WTC11 (cell line): Measurements from ENCODE around the gene FHOD3.

Experiments used
- ELF4 ChIP-seq: sonication (generic); formaldehyde crosslinking; IDR thresholded peaks from 2 replicates; pipeline ENCODE4 v1.8.1; 2022; ENCODE audit warnings: low read depth, mild to moderate bottlenecking, moderate library complexity, missing genetic modification reagents
- ETV6 ChIP-seq: sonication (generic); formaldehyde crosslinking; IDR thresholded peaks from 2 replicates; pipeline ENCODE4 v1.8.1; 2022; ENCODE audit warnings: mild to moderate bottlenecking, missing genetic modification reagents
- FOXJ3 ChIP-seq: sonication (generic); formaldehyde crosslinking; IDR thresholded peaks from 2 replicates; pipeline ENCODE4 v1.9.0; 2021; ENCODE audit warnings: missing genetic modification reagents, mild to moderate bottlenecking, borderline replicate concordance
- NR2C2 ChIP-seq: sonication (generic); formaldehyde crosslinking; IDR thresholded peaks from 2 replicates; pipeline ENCODE4 v1.8.0; 2022; ENCODE audit warnings: mild to moderate bottlenecking, missing genetic modification reagents
- SP1 ChIP-seq: sonication (generic); formaldehyde crosslinking; conservative IDR thresholded peaks from 2 replicates; pipeline ENCODE4 v1.8.1; 2022; ENCODE audit warnings: missing genetic modification reagents
- TCF7 ChIP-seq: sonication (generic); formaldehyde crosslinking; IDR thresholded peaks from 2 replicates; pipeline ENCODE4 v1.8.0; 2022; ENCODE audit warnings: mild to moderate bottlenecking, low read depth, missing genetic modification reagents, moderate library complexity
- TEAD1 ChIP-seq: sonication (generic); formaldehyde crosslinking; IDR thresholded peaks from 2 replicates; pipeline ENCODE4 v1.8.0; 2022; ENCODE audit warnings: mild to moderate bottlenecking, missing genetic modification reagents
- TP53 ChIP-seq: sonication (generic); formaldehyde crosslinking; IDR thresholded peaks from 2 replicates; pipeline ENCODE4 v1.8.1; 2023; ENCODE audit warnings: mild to moderate bottlenecking, missing genetic modification reagents
- TF ChIP-seq, protein P1 (sequence below): fragments of 200-600 bp; IDR thresholded peaks from 2 replicates; pipeline ENCODE4 v1.8.0; 2022; ENCODE audit warnings: antibody characterized with exemption
- TF ChIP-seq, protein P2 (sequence below): sonication (generic); formaldehyde crosslinking; IDR thresholded peaks from 2 replicates; pipeline ENCODE4 v1.8.1; 2023; ENCODE audit warnings: mild to moderate bottlenecking, missing genetic modification reagents, moderate library complexity

DNA sequence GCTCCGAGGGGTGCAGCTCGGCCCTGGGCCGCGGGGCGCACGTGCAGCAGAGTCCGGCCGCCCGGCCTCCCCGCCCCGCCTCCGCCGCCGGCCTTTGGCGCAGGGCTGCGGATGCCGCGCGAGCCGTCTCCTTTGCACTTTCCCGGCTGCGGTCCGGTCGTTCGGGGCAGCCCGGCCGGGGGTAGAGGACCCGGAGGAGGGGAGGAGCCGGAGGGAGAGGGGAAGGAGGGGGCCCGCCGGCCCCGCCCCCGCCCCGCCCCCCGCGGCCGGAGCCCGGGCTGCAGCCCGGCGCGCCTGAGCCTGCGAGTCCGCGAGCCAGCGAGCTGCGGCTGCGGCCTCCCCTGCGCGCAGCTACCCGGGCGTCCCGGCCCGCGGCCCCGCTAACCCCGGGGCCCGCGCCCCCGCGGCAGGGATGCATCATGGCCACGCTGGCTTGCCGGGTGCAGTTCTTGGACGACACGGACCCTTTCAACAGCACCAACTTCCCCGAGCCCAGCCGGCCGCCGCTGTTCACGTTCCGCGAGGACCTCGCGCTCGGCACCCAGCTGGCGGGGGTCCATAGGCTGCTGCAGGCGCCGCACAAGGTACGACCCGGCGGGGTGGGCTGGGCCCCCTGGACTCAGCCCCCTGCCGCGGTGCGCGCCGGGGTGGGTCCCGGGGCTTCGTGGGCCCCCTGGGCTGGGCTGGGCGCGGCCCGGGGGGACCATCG lies at the start of gene FHOD3:
- TF ChIP-seq, protein P1, sequence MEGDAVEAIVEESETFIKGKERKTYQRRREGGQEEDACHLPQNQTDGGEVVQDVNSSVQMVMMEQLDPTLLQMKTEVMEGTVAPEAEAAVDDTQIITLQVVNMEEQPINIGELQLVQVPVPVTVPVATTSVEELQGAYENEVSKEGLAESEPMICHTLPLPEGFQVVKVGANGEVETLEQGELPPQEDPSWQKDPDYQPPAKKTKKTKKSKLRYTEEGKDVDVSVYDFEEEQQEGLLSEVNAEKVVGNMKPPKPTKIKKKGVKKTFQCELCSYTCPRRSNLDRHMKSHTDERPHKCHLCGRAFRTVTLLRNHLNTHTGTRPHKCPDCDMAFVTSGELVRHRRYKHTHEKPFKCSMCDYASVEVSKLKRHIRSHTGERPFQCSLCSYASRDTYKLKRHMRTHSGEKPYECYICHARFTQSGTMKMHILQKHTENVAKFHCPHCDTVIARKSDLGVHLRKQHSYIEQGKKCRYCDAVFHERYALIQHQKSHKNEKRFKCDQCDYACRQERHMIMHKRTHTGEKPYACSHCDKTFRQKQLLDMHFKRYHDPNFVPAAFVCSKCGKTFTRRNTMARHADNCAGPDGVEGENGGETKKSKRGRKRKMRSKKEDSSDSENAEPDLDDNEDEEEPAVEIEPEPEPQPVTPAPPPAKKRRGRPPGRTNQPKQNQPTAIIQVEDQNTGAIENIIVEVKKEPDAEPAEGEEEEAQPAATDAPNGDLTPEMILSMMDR = no peak
- TF ChIP-seq ETV6 (CRISPR knock-in tag) (no peak), TCF7 (CRISPR knock-in tag) (no peak), ELF4 (CRISPR knock-in tag) (no peak), NR2C2 (CRISPR knock-in tag) (no peak), TEAD1 (CRISPR knock-in tag) (no peak), TP53 (no peak), FOXJ3 (CRISPR knock-in tag) (no peak), SP1 (peak; percentile 67)
- TF ChIP-seq, protein P2, sequence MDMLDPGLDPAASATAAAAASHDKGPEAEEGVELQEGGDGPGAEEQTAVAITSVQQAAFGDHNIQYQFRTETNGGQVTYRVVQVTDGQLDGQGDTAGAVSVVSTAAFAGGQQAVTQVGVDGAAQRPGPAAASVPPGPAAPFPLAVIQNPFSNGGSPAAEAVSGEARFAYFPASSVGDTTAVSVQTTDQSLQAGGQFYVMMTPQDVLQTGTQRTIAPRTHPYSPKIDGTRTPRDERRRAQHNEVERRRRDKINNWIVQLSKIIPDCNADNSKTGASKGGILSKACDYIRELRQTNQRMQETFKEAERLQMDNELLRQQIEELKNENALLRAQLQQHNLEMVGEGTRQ (CRISPR knock-in tag) = 0 out of 2 replicates have a peak, but pooled peaks have one; percentile 9
